Cardiac muscle cell (in vitro differentiated cells and primary cell): ENCODE measurements around the gene FOCAD. TPM values are rescaled to one million over a fixed set of nuclear protein-coding genes. Genes with fewer than 3 reads are reported as not detected.

Source experiments
- DNase-seq, 2 donors: peaks; one replicate each; pipeline versions ENCODE4 v3.0.0 to v3.0.0-alpha.2; 2010 to 2017; ENCODE audit warnings: low read depth in 1 of 2, low spot score in 1 of 2
- H3K27ac ChIP-seq: fragments of 200-600 bp; sonication (generic); 2 replicates; pipeline ENCODE4 v1.5.1; 2016
- H3K27me3 ChIP-seq: fragments of 200-600 bp; sonication (generic); 2 replicates; pipeline ENCODE4 v1.6.0; 2016; ENCODE audit warnings: control low read depth
- H3K36me3 ChIP-seq: fragments of 200-600 bp; sonication (generic); 2 replicates; pipeline ENCODE4 v1.5.1; 2016; ENCODE audit warnings: control low read depth
- H3K4me1 ChIP-seq: fragments of 200-600 bp; sonication (generic); 2 replicates; pipeline ENCODE4 v1.8.1; 2017; ENCODE audit warnings: low read depth, mild to moderate bottlenecking, mixed run types
- H3K4me3 ChIP-seq: fragments of 200-600 bp; sonication (generic); 2 replicates; pipeline ENCODE4 v1.5.1; 2016; ENCODE audit warnings: mild to moderate bottlenecking
- H3K9me3 ChIP-seq: fragments of 200-600 bp; sonication (generic); 2 replicates; pipeline ENCODE4 v1.5.1; 2017; ENCODE audit warnings: low read depth, mild to moderate bottlenecking, control low read depth
- polyA plus RNA-seq: library from polyadenylated mRNA; unstranded; fragments of >200 nt; fragmentation: Nextera tagmentation; extraction: Ambion mirVana; gene quantifications from 2 replicates; pipeline ENCODE4 v1.2.1, GENCODE V29; 2016
- total RNA-seq: library from RNA; depleted of rRNA; stranded (reverse); fragments of >200 nt; gene quantifications from 2 replicates; pipeline ENCODE4 v1.2.3, GENCODE V29; 2016
- TF ChIP-seq, protein P1 (sequence below): IDR thresholded peaks from 2 replicates; pipeline ENCODE4 v1.5.1; 2012; ENCODE audit warnings: low read depth, mild to moderate bottlenecking, low read length

The FOCAD gene
- total and polyA plus RNA-seq, 2 experiments from 2014 or later = 32.9 to 57.0 TPM

DNA sequence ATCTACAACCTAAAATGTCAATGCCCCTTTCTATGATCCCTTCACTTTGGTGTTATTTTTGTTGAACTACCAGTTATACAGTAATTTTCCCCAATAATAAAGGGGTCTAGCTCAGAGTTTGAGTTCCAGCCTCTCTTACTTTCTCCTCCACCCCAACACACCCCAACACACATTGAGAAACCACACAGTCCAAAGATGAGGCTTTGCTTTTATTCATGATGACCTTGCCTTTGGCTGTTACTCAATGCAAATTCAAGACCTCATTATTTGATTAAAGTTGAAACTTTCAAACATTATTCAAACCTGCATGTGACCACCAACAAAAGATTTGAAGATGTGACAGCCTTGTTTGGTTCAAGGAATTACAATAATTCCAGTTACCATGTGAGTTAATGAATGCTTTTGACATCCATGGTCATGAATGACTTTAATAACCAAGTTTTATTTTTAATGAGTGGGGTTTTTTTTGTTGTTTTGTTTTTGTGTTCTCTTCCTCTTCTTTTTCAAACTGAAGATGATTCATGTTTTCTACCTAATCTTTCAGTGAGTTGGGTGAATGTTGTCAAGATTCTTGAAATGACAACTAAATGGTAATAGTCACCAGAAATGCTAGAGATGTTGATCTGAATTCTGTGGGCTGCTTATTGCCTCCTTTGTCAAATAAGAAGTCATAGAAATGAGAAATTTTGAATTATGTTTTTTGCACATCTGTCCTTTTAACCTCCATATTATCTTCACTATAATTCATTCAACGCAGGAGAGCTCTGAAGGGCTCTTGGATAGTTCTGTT is 241.4 kb downstream of the FOCAD start:
- Histone ChIP-seq H3K4me3 (no peak overlapping the region), H3K4me1 (peaks cover 8% of the 10 kb centered on the region), H3K27me3 (no peaks in the 10 kb centered on the region), H3K27ac (no peak overlapping the region), H3K36me3 (peaks cover 13% of the 10 kb centered on the region), H3K9me3 (no peaks in the 10 kb centered on the region)
- no peak for DNase-seq
- TF ChIP-seq, protein P1, sequence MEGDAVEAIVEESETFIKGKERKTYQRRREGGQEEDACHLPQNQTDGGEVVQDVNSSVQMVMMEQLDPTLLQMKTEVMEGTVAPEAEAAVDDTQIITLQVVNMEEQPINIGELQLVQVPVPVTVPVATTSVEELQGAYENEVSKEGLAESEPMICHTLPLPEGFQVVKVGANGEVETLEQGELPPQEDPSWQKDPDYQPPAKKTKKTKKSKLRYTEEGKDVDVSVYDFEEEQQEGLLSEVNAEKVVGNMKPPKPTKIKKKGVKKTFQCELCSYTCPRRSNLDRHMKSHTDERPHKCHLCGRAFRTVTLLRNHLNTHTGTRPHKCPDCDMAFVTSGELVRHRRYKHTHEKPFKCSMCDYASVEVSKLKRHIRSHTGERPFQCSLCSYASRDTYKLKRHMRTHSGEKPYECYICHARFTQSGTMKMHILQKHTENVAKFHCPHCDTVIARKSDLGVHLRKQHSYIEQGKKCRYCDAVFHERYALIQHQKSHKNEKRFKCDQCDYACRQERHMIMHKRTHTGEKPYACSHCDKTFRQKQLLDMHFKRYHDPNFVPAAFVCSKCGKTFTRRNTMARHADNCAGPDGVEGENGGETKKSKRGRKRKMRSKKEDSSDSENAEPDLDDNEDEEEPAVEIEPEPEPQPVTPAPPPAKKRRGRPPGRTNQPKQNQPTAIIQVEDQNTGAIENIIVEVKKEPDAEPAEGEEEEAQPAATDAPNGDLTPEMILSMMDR = no peak

DNA sequence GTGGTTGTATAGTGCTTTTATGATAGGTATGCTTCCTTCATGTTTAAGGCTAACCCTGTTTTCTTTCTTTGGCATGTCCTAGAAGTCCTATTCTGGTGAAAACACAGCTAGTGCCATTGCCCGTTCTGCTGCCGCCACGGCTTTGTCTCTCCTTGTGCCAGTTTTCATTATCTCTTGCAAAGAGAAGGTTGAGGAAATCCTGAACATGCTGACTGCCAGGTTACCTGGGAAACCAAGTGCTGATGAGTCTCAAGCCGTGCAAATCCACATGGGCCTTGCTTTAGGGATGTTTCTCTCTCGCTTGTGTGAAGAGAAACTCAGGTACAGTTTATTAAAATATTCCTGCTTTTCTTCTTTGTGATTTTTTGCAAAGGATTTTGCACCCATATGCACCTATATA is 245.2 kb downstream of the FOCAD start:
- peaks cover 21% of the 10 kb centered on the region for H3K36me3 ChIP-seq
- DNase-seq = no peak
- H3K4me1 ChIP-seq = no peaks in the 10 kb centered on the region
- H3K27me3 ChIP-seq = no peaks in the 10 kb centered on the region
- H3K4me3 ChIP-seq = no peak overlapping the region
- H3K9me3 ChIP-seq = no peaks in the 10 kb centered on the region
- H3K27ac ChIP-seq = no peak overlapping the region
- TF ChIP-seq, protein P1 = no peak

DNA sequence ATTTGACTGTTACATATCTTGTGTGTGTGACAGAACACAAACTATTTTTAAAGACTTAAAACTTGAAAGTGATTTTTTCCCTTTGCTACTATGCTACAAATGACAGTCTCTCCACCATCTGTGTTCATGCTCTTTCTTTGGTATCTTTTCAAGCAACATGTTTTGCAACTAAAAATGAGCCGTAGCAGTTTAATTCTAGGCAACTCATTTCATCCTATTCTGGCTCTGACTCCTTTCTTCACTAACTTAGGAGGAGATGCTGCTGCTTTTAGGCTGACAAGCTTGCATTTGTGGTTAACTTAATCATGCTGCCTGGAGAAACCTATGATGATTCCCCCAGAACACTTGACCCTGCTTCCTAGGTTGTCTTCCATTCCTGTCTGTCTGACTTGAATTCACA is 246.8 kb downstream of the FOCAD start:
- TF ChIP-seq, protein P1 = no peak
- Histone ChIP-seq H3K4me3 (no peak overlapping the region), H3K36me3 (peaks cover 21% of the 10 kb centered on the region), H3K27me3 (no peaks in the 10 kb centered on the region), H3K4me1 (no peaks in the 10 kb centered on the region), H3K9me3 (no peaks in the 10 kb centered on the region), H3K27ac (no peak overlapping the region)
- DNase-seq = no peak

DNA sequence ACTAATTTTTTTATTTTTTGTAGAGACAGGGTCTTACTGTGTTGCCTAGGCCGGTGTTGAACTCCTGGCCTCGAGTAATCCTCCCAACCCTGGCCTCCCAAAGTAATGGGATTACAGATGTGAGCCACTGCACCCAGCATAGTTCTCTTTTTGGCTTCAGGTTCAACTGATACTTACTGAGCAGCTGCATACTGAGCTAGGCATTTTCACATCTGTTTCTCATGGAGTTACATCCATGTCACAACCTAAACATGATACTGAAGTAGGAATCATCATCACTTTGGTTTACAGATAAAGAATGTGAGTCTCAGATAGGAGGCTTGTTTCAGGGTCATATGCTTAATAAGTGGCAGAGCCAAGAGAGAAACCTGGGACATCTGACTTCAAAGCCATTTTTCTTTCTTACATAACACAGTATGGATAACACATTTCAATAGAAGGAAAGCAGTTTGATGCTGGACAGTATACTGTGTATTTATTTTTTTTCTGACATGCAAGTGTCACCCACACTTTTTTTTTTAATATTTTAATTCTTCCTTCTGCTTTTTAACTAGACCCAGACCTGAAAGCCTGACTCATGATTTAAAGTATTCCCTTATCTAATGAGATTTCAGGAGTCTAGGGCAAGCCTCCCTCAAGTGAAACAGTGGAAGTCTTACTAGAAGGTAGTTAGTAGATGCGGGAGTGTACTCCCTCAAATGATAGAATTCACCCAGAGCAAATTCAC is 256.6 kb downstream of the FOCAD start:
- TF ChIP-seq, protein P1 = no peak
- DNase-seq = no peak

DNA sequence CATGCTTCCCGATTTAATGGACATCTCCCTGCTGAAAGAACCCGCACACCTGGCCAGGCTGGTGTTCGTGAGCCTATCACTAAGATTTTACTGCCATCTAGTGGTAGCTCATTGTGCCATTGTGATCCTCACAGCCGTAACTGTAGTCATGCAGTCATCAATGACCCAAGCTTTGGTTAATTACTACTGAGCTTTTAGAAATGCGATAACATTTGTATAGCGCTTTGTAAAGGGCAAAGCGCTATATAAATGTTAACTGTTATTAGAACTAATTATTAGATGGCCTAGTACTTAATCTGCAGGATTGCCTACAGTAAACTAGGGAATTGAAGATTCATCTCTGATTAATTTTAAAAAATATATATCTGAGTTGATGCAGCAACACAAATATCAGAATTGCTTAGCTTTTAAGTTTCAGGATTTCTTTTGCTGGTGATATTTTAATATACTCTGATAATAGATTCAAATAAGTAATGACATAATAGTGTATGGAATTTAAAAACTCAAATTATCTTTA is 257.2 kb downstream of the FOCAD start:
- Histone ChIP-seq H3K9me3 (no peaks in the 10 kb centered on the region), H3K36me3 (peaks cover 2% of the 10 kb centered on the region), H3K27me3 (no peaks in the 10 kb centered on the region), H3K27ac (no peak overlapping the region), H3K4me3 (no peak overlapping the region), H3K4me1 (no peaks in the 10 kb centered on the region)
- peak; percentile 76 to 87 for DNase-seq
- TF ChIP-seq, protein P1 = peak; percentile 82

More for the DNA sequence above, 256.6 kb downstream of the FOCAD start:
- Histone ChIP-seq H3K27ac (no peak overlapping the region), H3K4me3 (no peak overlapping the region), H3K36me3 (peaks cover 3% of the 10 kb centered on the region), H3K9me3 (no peaks in the 10 kb centered on the region), H3K4me1 (no peaks in the 10 kb centered on the region), H3K27me3 (no peaks in the 10 kb centered on the region)
